HEK293T (cell line): ENCODE results near the gene PET117.

Experiments
- CTCF ChIA-PET: fragments of 350-600 bp; formaldehyde crosslinking; extraction: SDS; loops from one replicate; lab custom pipeline; 2021; ENCODE audit warnings: antibody characterized with exemption, inconsistent platforms; lab: Yijun Ruan, JAX
- POLR2A ChIA-PET: fragments of 350-600 bp; formaldehyde crosslinking; extraction: SDS; loops from one replicate; lab custom pipeline; 2020; ENCODE audit warnings: antibody characterized with exemption, inconsistent platforms; lab: Yijun Ruan, JAX
- DNase-seq: peaks from one replicate; pipeline ENCODE4 v3.0.0; 2012; ENCODE audit warnings: mixed read lengths; ENCODE audit errors: extremely low spot score
- ARNT ChIP-seq: fragments of 450-650 bp; IDR thresholded peaks from 2 replicates; pipeline ENCODE4 v1.6.1; 2017; ENCODE audit warnings: mild to moderate bottlenecking
- BHLHE40 ChIP-seq: fragments of 450-650 bp; IDR thresholded peaks from 2 replicates; pipeline ENCODE4 v1.6.1; 2016; ENCODE audit warnings: mild to moderate bottlenecking, moderate library complexity, borderline replicate concordance
- CTBP1 ChIP-seq: fragments of 450-650 bp; IDR thresholded peaks from 2 replicates; pipeline ENCODE4 v1.6.1; 2016; ENCODE audit warnings: borderline replicate concordance
- ELF4 ChIP-seq: fragments of 450-650 bp; IDR thresholded peaks from 2 replicates; pipeline ENCODE4 v1.6.1; 2017; ENCODE audit warnings: antibody characterized with exemption
- FOXA1 ChIP-seq: fragments of 450-650 bp; IDR thresholded peaks from 2 replicates; pipeline ENCODE4 v1.6.1; 2016; ENCODE audit warnings: mild to moderate bottlenecking
- FOXK2 ChIP-seq: fragments of 450-650 bp; IDR thresholded peaks from 2 replicates; pipeline ENCODE4 v1.6.1; 2016; ENCODE audit warnings: mild to moderate bottlenecking
- FOXM1 ChIP-seq: fragments of 450-650 bp; IDR thresholded peaks from 2 replicates; pipeline ENCODE4 v1.6.1; 2017; ENCODE audit warnings: mild to moderate bottlenecking, borderline replicate concordance
- HDGF ChIP-seq: fragments of 450-650 bp; IDR thresholded peaks from 2 replicates; pipeline ENCODE4 v1.6.1; 2017; ENCODE audit warnings: antibody characterized with exemption, borderline replicate concordance
- L3MBTL2 ChIP-seq: fragments of 450-650 bp; conservative IDR thresholded peaks from 2 replicates; pipeline ENCODE4 v1.6.1; 2016; ENCODE audit warnings: mild to moderate bottlenecking
- LEF1 ChIP-seq: fragments of 450-650 bp; IDR thresholded peaks from 2 replicates; pipeline ENCODE4 v1.6.1; 2017; ENCODE audit warnings: mild to moderate bottlenecking, borderline replicate concordance
- NFRKB ChIP-seq: fragments of 450-650 bp; IDR thresholded peaks from 2 replicates; pipeline ENCODE4 v1.6.1; 2016; ENCODE audit warnings: mild to moderate bottlenecking, moderate library complexity
- SP1 ChIP-seq: fragments of 450-650 bp; IDR thresholded peaks from 2 replicates; pipeline ENCODE4 v1.6.1; 2017
- SUZ12 ChIP-seq: fragments of 450-650 bp; IDR thresholded peaks from 2 replicates; pipeline ENCODE4 v1.6.1; 2016; ENCODE audit warnings: mild to moderate bottlenecking
- TARDBP ChIP-seq: fragments of 450-650 bp; IDR thresholded peaks from 2 replicates; pipeline ENCODE4 v1.6.1; 2016
- ZNF384 ChIP-seq: fragments of 450-650 bp; IDR thresholded peaks from 2 replicates; pipeline ENCODE4 v1.6.1; 2016
- TF ChIP-seq, protein P1 (sequence below): fragments of 450-650 bp; IDR thresholded peaks from 2 replicates; pipeline ENCODE4 v1.6.1; 2016

PET117 gene

GRCh38 chr20:18139832-18140231 is 2.2 kb downstream of the PET117 start:
- ChIA-PET POLR2A (interaction anchor here (2.6 kb wide), 1 partner anchor 148 kb away, joined by 10 read pairs; the partner anchor contains the start of gene ZNF133), CTCF (no interaction called here)
- TF ChIP-seq TARDBP (no peak), FOXA1 (no peak), L3MBTL2 (no peak), FOXK2 (no peak), CTBP1 (no peak), FOXM1 (no peak), NFRKB (no peak), LEF1 (no peak), ZNF384 (no peak), ARNT (no peak), ELF4 (no peak), BHLHE40 (no peak), SP1 (no peak), SUZ12 (no peak)
- TF ChIP-seq, protein P1, sequence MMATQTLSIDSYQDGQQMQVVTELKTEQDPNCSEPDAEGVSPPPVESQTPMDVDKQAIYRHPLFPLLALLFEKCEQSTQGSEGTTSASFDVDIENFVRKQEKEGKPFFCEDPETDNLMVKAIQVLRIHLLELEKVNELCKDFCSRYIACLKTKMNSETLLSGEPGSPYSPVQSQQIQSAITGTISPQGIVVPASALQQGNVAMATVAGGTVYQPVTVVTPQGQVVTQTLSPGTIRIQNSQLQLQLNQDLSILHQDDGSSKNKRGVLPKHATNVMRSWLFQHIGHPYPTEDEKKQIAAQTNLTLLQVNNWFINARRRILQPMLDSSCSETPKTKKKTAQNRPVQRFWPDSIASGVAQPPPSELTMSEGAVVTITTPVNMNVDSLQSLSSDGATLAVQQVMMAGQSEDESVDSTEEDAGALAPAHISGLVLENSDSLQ, result no peak

DNA sequence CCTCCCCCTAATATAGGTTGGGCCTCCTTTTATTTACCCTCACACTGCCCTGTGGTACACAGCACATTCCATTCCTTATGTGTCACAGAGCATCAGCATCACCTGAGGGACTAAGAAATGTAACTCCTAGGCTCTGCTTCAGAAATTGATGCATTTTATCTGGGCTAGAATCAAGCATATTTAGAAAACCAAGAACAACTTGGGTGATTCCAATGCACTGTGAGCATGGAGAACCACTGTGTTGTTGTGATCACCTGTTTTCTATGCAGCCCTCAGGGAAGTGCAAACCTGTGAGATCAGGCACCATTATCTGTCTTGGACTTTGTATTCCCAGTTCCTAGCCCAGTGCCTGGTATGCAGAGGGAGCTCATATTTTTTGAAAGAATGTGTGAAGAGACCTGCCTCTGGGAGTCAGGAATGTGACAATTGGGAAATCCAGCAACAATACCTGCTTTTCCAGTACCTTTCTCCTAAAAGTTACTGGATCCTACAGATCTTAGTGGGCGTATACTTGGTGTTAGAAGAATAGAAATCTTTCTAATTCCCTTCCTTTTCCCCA is 7.0 kb downstream of the PET117 start:
- ChIA-PET POLR2A (no interaction called here), CTCF (no interaction called here)
- no peak for DNase-seq
- no peak for TF ChIP-seq TARDBP
- TF ChIP-seq ELF4, result no peak

More at GRCh38 chr20:18139832-18140231, 2.2 kb downstream of the PET117 start:
- DNase-seq, result no peak

GRCh38 chr20:18154342-18154741 is 16.7 kb downstream of the PET117 start:
- TF ChIP-seq HDGF (no peak), L3MBTL2 (no peak), LEF1 (no peak), FOXK2 (no peak), TARDBP (no peak), SP1 (no peak), ARNT (no peak), SUZ12 (no peak), CTBP1 (no peak), BHLHE40 (no peak), ELF4 (no peak), FOXA1 (no peak), FOXM1 (no peak), ZNF384 (no peak), NFRKB (no peak)
- no peak for DNase-seq
- ChIA-PET POLR2A (no interaction called here), CTCF (no interaction called here)

GRCh38 chr20:18156045-18156444 is 18.4 kb downstream of the PET117 start:
- no peak for TF ChIP-seq SP1
- no peak for TF ChIP-seq SUZ12
- no peak for TF ChIP-seq FOXA1
- TF ChIP-seq CTBP1, result no peak
- no peak for TF ChIP-seq ARNT
- TF ChIP-seq L3MBTL2, result no peak
- no peak for TF ChIP-seq ELF4
- TF ChIP-seq, protein P1, result no peak
- no peak for TF ChIP-seq HDGF
- TF ChIP-seq LEF1, result no peak
- no peak for TF ChIP-seq NFRKB
- no peak for TF ChIP-seq TARDBP
- TF ChIP-seq ZNF384, result no peak
- TF ChIP-seq FOXM1, result no peak
- TF ChIP-seq FOXK2, result no peak
- no peak for TF ChIP-seq BHLHE40
- CTCF ChIA-PET, result no interaction called here
- DNase-seq, result no peak
- POLR2A ChIA-PET, result no interaction called here

GRCh38 chr20:18164356-18164755 is 26.7 kb downstream of the PET117 start:
- TF ChIP-seq FOXA1 (no peak), HDGF (no peak)
- ChIA-PET CTCF (no interaction called here), POLR2A (no interaction called here)
- DNase-seq, result no peak

DNA sequence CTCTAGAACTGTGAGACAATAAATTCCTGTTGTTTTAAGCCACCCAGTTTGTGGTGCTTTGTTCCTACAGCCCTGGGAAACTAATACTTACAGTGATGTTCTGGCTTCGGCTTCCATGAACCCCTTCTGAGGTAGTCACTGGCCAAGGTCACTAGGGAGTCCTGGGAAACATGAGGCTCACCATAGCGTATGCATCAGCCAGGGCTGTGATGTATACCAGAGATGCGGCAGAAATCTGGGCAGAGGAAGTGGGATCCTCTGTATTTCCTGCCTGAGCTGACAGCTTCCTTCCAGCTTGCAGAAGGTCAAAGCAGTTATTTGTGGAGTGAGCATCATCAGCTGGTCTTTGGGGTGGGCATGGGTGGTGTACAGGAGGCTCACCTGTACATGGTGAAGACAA is 27.9 kb downstream of the PET117 start:
- CTCF ChIA-PET, result no interaction called here
- POLR2A ChIA-PET, result no interaction called here
- no peak for DNase-seq
- TF ChIP-seq FOXA1, result no peak
- no peak for TF ChIP-seq ZNF384
- no peak for TF ChIP-seq FOXK2
- TF ChIP-seq CTBP1, result no peak
- no peak for TF ChIP-seq SUZ12
- TF ChIP-seq, protein P1, result no peak

DNA sequence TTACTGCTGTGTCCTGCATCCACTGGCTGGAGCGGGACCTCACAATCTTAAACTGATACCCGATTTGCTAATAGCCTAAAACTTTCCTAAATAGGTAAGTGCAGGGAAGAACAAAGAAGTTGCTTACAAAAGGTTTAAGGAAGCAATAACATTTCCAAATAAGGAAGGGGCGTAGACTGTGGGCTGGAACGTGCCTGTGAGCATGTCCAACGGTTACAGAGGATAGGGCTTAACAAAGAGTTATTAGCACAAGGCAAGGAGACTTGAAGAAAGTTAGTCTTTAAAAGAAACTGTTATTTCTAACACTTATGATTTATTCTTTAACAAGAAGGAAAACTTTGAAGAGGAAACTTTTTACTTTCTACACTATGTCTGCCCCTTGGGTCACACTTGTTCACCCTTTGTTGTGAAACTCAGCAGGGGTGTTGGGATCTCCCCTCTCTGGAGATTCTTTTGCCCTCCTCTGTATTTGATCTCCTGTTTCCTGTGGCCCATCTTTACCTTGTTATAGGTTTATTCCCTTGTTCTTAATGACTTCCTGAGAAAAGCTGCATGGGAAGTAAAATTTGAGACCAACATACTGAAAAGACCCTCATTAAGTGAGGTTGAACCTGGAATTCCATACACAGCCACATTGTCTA is 28.7 kb downstream of the PET117 start:
- TF ChIP-seq TARDBP (no peak), ZNF384 (no peak)
- ChIA-PET POLR2A (no interaction called here), CTCF (no interaction called here)
- DNase-seq, result no peak
